ENCODE data around the gene PRICKLE1. TPM values are rescaled to one million over a fixed set of nuclear protein-coding genes. Genes with fewer than 3 reads are reported as not detected.

The PRICKLE1 gene
- total RNA-seq, 6 experiments from 2014 or later = 3.7 to 10.0 (median 8.6) TPM

DNA sequence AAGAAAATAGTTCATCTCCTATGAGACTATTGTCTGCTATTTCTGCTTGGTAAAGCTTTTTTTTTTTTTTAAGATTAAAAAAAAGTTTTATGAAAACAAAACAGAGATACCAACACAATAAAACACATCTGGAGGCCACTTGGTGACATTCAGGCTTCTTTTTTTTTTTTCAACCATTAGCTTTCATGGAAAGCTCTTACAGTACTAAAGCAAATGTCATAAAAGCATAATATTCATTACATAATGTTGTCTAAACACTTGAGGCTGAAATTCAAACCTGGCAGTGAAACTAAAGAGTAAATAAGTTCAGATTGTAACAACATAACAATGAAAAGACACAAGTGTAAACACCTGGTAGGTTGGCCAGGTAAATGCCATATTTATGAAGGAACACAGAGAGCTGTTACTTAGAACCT is 14.7 kb downstream of the PRICKLE1 start:
- Mint-ChIP-seq H3K36me3 (ENCODE audit: low read depth) (no peaks in the 10 kb centered on the region), H3K4me3 (no peak overlapping the region), H3K9me3 (no peaks in the 10 kb centered on the region), H3K27ac (no peak overlapping the region), H3K4me1 (ENCODE audit: low read depth) (no peaks in the 10 kb centered on the region), H3K27me3 (ENCODE audit: insufficient read depth) (no peaks in the 10 kb centered on the region)
- DNase-seq = no peak
- TF ChIP-seq, protein P1, sequence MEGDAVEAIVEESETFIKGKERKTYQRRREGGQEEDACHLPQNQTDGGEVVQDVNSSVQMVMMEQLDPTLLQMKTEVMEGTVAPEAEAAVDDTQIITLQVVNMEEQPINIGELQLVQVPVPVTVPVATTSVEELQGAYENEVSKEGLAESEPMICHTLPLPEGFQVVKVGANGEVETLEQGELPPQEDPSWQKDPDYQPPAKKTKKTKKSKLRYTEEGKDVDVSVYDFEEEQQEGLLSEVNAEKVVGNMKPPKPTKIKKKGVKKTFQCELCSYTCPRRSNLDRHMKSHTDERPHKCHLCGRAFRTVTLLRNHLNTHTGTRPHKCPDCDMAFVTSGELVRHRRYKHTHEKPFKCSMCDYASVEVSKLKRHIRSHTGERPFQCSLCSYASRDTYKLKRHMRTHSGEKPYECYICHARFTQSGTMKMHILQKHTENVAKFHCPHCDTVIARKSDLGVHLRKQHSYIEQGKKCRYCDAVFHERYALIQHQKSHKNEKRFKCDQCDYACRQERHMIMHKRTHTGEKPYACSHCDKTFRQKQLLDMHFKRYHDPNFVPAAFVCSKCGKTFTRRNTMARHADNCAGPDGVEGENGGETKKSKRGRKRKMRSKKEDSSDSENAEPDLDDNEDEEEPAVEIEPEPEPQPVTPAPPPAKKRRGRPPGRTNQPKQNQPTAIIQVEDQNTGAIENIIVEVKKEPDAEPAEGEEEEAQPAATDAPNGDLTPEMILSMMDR (IDR thresholded peaks at IDR 0.05) = no peak

DNA sequence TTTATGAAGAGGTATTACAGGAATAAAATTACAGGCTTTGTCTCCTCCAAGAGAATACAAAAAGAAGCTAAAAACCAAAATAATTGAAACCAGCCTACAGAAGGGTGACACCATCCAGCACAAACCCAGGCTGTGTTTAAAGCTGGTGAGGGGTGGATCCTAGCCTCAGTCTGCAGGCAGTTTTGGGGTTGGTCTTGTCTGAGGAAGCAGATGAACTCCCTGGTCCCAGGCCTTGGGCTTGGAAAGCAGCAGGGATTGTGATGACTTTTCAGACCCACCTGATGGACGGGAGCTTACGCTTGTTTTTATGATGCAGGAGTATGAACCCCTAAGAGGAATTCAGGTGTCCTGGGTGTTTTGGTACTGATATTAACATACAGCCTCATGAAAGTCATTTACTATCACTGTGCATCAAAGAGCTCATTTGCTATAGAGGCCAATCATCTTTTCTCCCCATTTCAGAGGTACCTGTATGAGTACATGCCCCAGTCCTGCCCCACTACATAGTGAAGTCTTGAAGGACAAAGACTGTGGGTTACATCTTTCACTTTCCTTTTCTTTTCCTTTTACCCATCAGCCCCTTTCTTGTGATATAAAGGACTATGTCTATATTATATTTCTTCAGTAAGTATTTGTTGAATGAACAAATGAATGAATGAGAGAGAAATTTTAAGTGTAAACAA is 18.1 kb downstream of the PRICKLE1 start:
- no peaks in the 10 kb centered on the region for H3K36me3 Mint-ChIP-seq (ENCODE audit: low read depth)
- no peak overlapping the region for H3K4me3 Mint-ChIP-seq
- H3K9me3 Mint-ChIP-seq = no peaks in the 10 kb centered on the region
- H3K4me1 Mint-ChIP-seq (ENCODE audit: low read depth) = no peaks in the 10 kb centered on the region
- TF ChIP-seq, protein P1 (IDR thresholded peaks at IDR 0.05) = no peak
- H3K27ac Mint-ChIP-seq = no peak overlapping the region
- peaks cover 4% of the 10 kb centered on the region; the same call in 1 of the 2 replicates for H3K27me3 Mint-ChIP-seq (ENCODE audit: insufficient read depth)
- no peak for DNase-seq

DNA sequence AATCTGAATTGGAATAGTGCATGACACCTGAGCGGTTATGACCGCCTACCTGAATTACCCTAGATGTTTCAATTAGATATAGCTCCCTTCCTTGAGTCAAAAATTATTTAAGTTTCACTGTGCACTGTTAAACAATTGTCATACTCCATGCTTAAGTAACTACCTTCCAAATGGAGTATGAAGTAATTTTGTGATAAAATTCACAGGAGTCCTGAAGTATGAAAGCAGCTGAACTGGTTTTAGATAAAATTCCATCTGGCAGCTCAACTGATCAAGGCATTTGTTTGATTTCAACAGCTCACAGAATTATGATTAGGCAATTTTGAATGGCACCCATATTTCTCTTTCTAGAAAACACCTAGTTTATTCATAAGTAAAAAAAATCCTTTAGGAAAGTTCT is 19.5 kb downstream of the PRICKLE1 start:
- no peak for DNase-seq
- Mint-ChIP-seq H3K36me3 (ENCODE audit: low read depth) (no peaks in the 10 kb centered on the region), H3K4me1 (ENCODE audit: low read depth) (peaks cover 12% of the 10 kb centered on the region), H3K27me3 (ENCODE audit: insufficient read depth) (peaks cover 4% of the 10 kb centered on the region), H3K27ac (no peak overlapping the region), H3K9me3 (no peaks in the 10 kb centered on the region), H3K4me3 (no peak overlapping the region)
- TF ChIP-seq, protein P1 (IDR thresholded peaks at IDR 0.05) = no peak

DNA sequence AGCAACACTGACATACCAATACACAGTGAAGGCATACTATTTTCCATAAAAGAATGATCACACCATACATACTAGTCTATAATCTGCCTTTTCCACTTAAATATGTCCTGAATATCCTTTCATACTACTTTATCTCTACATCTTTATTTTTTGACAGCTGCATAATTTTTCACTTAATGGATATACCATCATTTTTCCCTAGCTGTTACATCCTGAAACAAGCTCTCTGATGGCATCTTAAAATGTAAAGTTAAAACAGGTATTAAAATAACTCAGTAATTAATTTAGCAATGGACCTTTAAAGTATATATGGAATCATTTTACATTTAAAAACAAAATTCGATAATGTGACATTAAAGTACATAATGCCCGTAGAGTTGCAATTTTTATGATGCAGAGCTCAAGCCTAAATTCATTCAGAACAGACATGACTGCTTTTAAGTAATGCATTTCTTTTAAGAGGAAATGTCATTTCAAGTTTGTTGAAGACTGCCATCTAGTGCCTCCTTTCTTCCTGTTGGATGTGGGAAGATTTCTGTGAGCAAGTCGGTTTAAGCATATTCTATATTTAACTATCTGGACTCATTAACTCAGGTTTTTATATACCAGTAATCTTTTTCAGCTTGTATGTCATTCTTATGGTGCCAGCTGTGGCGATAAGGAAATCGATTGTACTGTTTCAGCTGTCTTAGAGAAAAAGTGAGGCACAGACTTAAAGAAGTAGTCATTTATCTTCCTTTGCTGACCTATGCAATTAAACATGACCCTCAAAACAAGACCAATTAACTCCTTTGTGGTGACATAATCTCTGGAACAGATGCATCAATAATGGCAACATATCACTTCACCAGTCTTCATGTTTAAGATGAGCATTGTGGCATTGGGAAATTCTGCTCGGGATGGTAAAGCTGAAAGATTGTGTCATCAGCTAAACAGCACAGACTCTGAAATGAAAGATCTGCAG is 20.3 kb downstream of the PRICKLE1 start:
- no peaks in the 10 kb centered on the region for H3K9me3 Mint-ChIP-seq
- peaks cover 20% of the 10 kb centered on the region for H3K4me1 Mint-ChIP-seq (ENCODE audit: low read depth)
- no peak overlapping the region for H3K27ac Mint-ChIP-seq
- DNase-seq = peak; percentile 66
- peaks cover 4% of the 10 kb centered on the region for H3K27me3 Mint-ChIP-seq (ENCODE audit: insufficient read depth)
- no peaks in the 10 kb centered on the region for H3K36me3 Mint-ChIP-seq (ENCODE audit: low read depth)
- TF ChIP-seq, protein P1 (IDR thresholded peaks at IDR 0.05) = peak; percentile 77
- H3K4me3 Mint-ChIP-seq = no peak overlapping the region

DNA sequence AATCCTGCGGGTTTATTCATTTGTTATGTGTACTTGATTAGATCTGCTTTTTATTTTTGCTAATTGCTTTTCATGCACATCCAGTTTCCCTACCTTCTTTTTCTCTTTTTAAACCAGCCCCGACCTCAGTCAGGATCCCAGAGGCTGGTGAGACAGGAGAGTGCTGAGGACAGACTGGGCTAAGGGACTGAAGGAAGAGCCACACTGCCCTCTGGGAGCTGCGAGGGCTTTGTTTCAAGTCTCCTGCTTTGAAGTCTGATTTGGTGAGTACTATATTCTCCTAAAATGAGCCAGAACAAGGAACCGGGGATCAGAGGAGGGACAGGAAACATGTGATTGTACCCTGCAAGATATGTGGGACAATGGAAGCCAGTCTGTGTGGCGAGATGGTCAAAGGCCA is 23.9 kb downstream of the PRICKLE1 start:
- Mint-ChIP-seq H3K27me3 (ENCODE audit: insufficient read depth) (peaks cover 6% of the 10 kb centered on the region), H3K4me3 (no peak overlapping the region), H3K36me3 (ENCODE audit: low read depth) (no peaks in the 10 kb centered on the region; the same call in 1 of the 2 replicates), H3K9me3 (no peaks in the 10 kb centered on the region), H3K4me1 (ENCODE audit: low read depth) (peaks cover 46% of the 10 kb centered on the region), H3K27ac (no peak overlapping the region)
- TF ChIP-seq, protein P1 (IDR thresholded peaks at IDR 0.05) = no peak
- DNase-seq = no peak

Data from HFFc6 (cell line).